Panc1 (cell line): Measurements from ENCODE around the gene UNC93B1. TPM values are rescaled to one million over a fixed set of nuclear protein-coding genes. Genes with fewer than 3 reads are reported as not detected.
"Not testable (repeated sequence)": the region's sequence is repeated elsewhere in the genome, so short reads cannot be mapped to it uniquely, and the experiment has no call there.

Experiments used
- ATAC-seq: fragments of 200-7000 bp; cut with Tn5 transposase; 2 replicates; pipeline ENCODE4 v1.9.1; 2020; ENCODE audit warnings: mild to moderate bottlenecking, moderate library complexity
- BruUV-seq: library from RNA; stranded (reverse); fragments of 400-500 nt; replicated peaks from 2 replicates; lab custom pipeline; 2021; lab: Mats Ljungman, UMichigan
- CTCF ChIA-PET: fragments of 300-600 bp; sonication (Branson Sonifier 250); formaldehyde crosslinking; loops from one replicate; lab custom pipeline; 2022; ENCODE audit warnings: antibody characterized with exemption; lab: Charles Lee
- POLR2A ChIA-PET: fragments of 300-600 bp; sonication (Branson Sonifier 250); formaldehyde crosslinking; loops from one replicate; lab custom pipeline; 2022; ENCODE audit warnings: antibody characterized with exemption; lab: Charles Lee
- DNase-seq: peaks from one replicate; pipeline ENCODE4 v3.0.0-alpha.2; 2010; ENCODE audit warnings: low read depth, low spot score
- H3K27ac ChIP-seq: 2 replicates; pipeline ENCODE4 v1.5.1; 2011; ENCODE audit warnings: mild to moderate bottlenecking, low read length, inconsistent platforms
- H3K27me3 ChIP-seq: fragments of 200-500 bp; sonication (Bioruptor generic); 2 replicates; pipeline ENCODE4 v1.6.0; 2014; ENCODE audit warnings: low read length, inconsistent platforms; ENCODE audit not compliant: control insufficient read depth, insufficient read depth
- H3K36me3 ChIP-seq: fragments of 200-500 bp; sonication (Bioruptor generic); 2 replicates; pipeline ENCODE4 v1.5.1; 2014; ENCODE audit warnings: inconsistent platforms, mild to moderate bottlenecking, low read length, moderate library complexity; ENCODE audit not compliant: control insufficient read depth, insufficient read depth
- H3K4me1 ChIP-seq: 2 replicates; pipeline ENCODE4 v1.5.1; 2011; ENCODE audit warnings: inconsistent platforms, mild to moderate bottlenecking, low read length, moderate library complexity; ENCODE audit not compliant: control insufficient read depth, insufficient read depth
- H3K4me3 ChIP-seq, 2 experiments: 2 replicates each; pipeline ENCODE4 v1.5.1; 2011 to 2012; ENCODE audit warnings: low read depth in 2 of 2, low read length in 2 of 2, mild to moderate bottlenecking in 2 of 2, inconsistent platforms in 1 of 2, moderate library complexity in 1 of 2
- H3K9me3 ChIP-seq: fragments of 200-500 bp; sonication (Bioruptor generic); 2 replicates; pipeline ENCODE4 v1.5.1; 2014; ENCODE audit warnings: low read depth, mild to moderate bottlenecking, inconsistent platforms, low read length, moderate library complexity; ENCODE audit not compliant: control insufficient read depth, insufficient read depth
- CTCF ChIP-seq: fragments of 450-650 bp; IDR thresholded peaks from 2 replicates; pipeline ENCODE4 v1.5.1; 2017; ENCODE audit warnings: mild to moderate bottlenecking
- in situ Hi-C: cut with HindIII; loops from 2 replicates; pipeline ENCODE4 v1.10.0; 2016; ENCODE audit warnings: low sequenced_read_pairs, low pct_unique_long_range_greater_than_20kb
- intact Hi-C: fragments of 100-400 bp; cut with micrococcal nuclease; formaldehyde crosslinking; loops from one replicate; pipeline ENCODE4 v1.10.0; 2022; ENCODE audit not compliant: unreplicated experiment
- total RNA-seq: library from RNA; stranded (reverse); gene quantifications from one replicate; pipeline ENCODE4 v1.2.1, GENCODE V29; 2021; ENCODE audit not compliant: unreplicated experiment

UNC93B1 gene
- total RNA-seq, 1 experiment from 2014 or later = 54.1 TPM

- intact Hi-C loops, H3K4me1 ChIP-seq, H3K27me3 ChIP-seq, H3K4me3 ChIP-seq, DNase-seq, ATAC-seq, in situ Hi-C loops, H3K27ac ChIP-seq, H3K36me3 ChIP-seq, BruUV-seq, H3K9me3 ChIP-seq, POLR2A ChIA-PET: not testable (repeated sequence)
- CTCF ChIA-PET = interaction anchor here (0.7 kb wide), 2 partner anchors 69 to 176 kb away, joined by 7 to 9 read pairs; no protein-coding TSS in a partner anchor
Measured at GRCh38 chr11:67991347-67992121, 12.4 kb downstream of the UNC93B1 start.

- in situ Hi-C loops, H3K9me3 ChIP-seq, CTCF ChIA-PET, H3K27me3 ChIP-seq, H3K4me1 ChIP-seq, intact Hi-C loops, DNase-seq, H3K4me3 ChIP-seq, H3K27ac ChIP-seq, H3K36me3 ChIP-seq, POLR2A ChIA-PET, BruUV-seq: not testable (repeated sequence)
- peak; percentile 62; the same call in 1 of the 2 replicates for ATAC-seq
Measured at GRCh38 chr11:67990546-67991346, 13.2 kb downstream of the UNC93B1 start.

- H3K9me3 ChIP-seq, POLR2A ChIA-PET, ATAC-seq, BruUV-seq, DNase-seq, in situ Hi-C loops, CTCF ChIA-PET, H3K27ac ChIP-seq, H3K36me3 ChIP-seq, H3K4me1 ChIP-seq, H3K27me3 ChIP-seq, H3K4me3 ChIP-seq, intact Hi-C loops: not testable (repeated sequence)
Measured at GRCh38 chr11:67985302-67985701, 18.6 kb downstream of the UNC93B1 start.

- ChIA-PET CTCF (no interaction called here), POLR2A (no interaction called here)
- Histone ChIP-seq H3K9me3 (no peaks in the 10 kb centered on the region), H3K36me3 (no peaks in the 10 kb centered on the region), H3K27me3 (peaks cover 2% of the 10 kb centered on the region; the same call in 1 of the 2 replicates), H3K4me1 (peaks cover 3% of the 10 kb centered on the region), H3K27ac (no peak overlapping the region), H3K4me3 (peak overlapping the region in 1 of 2 experiments; percentile 17; a peak in 1 of 4 replicates)
- intact Hi-C loops = no loop called here
- ATAC-seq = no peak
- in situ Hi-C loops = no loop called here
- TF ChIP-seq CTCF = no peak
- BruUV-seq = no TSS peak
- no peak for DNase-seq
Measured at GRCh38 chr11:67983951-67984350, 19.9 kb downstream of the UNC93B1 start.

GRCh38 chr11:67982255-67982857 is 21.5 kb downstream of the UNC93B1 start:
- BruUV-seq, in situ Hi-C loops: not testable (repeated sequence)

More at GRCh38 chr11:67982255-67982857, 21.5 kb downstream of the UNC93B1 start:
- H3K27ac ChIP-seq, H3K4me3 ChIP-seq, H3K36me3 ChIP-seq, CTCF ChIA-PET, ATAC-seq, POLR2A ChIA-PET, intact Hi-C loops, H3K9me3 ChIP-seq, DNase-seq, H3K27me3 ChIP-seq, H3K4me1 ChIP-seq: not testable (repeated sequence)
